Astrocyte (in vitro differentiated cells and primary cell): ENCODE data around the gene RPAP2.

Source experiments
- EZH2 ChIP-seq: IDR thresholded peaks from 2 replicates; pipeline ENCODE4 v1.6.1; 2012; ENCODE audit warnings: mild to moderate bottlenecking, low read length, inconsistent platforms; ENCODE audit not compliant: insufficient read depth
- TF ChIP-seq, protein P1 (sequence below): IDR thresholded peaks from 2 replicates; pipeline ENCODE4 v1.5.1; 2011; ENCODE audit warnings: low read depth, mild to moderate bottlenecking, inconsistent platforms, low read length, moderate library complexity; ENCODE audit not compliant: insufficient read depth

DNA sequence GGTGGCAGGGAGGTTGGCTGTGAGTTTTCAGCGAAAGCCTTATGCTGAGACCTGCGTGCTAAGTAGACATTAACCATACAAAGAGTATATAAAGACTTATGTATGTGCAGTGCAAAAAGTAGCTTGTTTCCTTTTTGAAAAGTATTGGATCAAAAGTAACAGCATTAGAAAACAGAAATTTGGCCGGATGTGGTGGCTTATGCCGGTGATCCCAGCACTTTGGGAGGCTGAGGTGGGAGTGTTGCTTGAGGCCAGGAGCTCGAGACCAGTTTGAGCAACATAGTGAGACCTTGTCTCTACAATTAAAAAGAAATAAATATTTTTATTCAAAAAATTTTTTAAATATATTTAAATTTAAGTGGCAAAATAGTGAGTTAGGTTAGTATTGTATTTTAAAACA is 2.2 kb downstream of the RPAP2 start:
- TF ChIP-seq, protein P1, sequence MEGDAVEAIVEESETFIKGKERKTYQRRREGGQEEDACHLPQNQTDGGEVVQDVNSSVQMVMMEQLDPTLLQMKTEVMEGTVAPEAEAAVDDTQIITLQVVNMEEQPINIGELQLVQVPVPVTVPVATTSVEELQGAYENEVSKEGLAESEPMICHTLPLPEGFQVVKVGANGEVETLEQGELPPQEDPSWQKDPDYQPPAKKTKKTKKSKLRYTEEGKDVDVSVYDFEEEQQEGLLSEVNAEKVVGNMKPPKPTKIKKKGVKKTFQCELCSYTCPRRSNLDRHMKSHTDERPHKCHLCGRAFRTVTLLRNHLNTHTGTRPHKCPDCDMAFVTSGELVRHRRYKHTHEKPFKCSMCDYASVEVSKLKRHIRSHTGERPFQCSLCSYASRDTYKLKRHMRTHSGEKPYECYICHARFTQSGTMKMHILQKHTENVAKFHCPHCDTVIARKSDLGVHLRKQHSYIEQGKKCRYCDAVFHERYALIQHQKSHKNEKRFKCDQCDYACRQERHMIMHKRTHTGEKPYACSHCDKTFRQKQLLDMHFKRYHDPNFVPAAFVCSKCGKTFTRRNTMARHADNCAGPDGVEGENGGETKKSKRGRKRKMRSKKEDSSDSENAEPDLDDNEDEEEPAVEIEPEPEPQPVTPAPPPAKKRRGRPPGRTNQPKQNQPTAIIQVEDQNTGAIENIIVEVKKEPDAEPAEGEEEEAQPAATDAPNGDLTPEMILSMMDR = no peak
- no peak for TF ChIP-seq EZH2
